HL-60/S4 treated with phorbol 12-myristate 13-acetate at 8.2 ng/mL for 4 days and 3 days (cell line): ENCODE measurements around the gene AHCTF1.
"Not testable (repeated sequence)": the region's sequence is repeated elsewhere in the genome, so short reads cannot be mapped to it uniquely, and the experiment has no call there.

Experiments used
- in situ Hi-C: fragments of 300-500 bp; cut with MboI; formaldehyde crosslinking; loops from 2 replicates; pipeline ENCODE4 v1.15.0; 2022; ENCODE audit warnings: low sequenced_read_pairs

AHCTF1 gene

DNA sequence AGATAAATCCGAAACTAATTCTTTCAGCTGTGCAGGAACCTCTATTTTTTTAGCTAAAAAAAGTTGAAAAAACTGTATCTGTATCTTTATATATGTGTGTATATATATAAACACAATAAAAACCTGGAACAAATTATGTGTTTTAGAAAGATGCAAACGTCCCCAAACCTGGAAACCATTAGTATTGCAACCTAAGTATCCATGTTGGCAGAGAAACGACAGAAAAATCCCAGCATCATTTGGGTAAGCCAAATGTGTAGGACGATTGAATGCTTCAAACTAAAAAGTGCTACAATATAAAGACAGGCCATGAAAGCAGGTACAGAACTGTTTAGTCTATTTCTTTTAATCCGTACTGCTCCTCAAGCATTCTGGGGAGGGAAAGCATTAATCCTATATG lies 87.9 kb downstream of the AHCTF1 start:
- in situ Hi-C loops: no loop called here

DNA sequence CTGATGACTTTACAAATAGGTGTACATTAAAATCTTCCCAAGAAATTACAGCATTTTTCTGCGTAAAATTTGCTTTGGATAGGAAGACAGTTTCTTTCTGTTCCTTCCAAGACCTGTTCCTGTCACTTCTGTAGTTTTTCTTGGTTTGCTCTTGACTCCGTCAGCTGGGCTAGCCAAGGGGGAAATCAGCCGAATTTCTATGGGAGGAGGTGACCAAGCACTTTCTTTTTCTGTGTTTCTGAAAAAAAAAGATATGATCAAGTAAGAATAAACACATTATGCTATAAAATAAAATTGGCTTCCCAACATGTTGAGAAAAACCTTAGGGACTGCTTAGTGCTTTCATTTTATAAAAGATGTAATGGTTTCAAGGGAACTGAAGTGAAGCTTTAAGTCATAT lies 91.0 kb downstream of the AHCTF1 start:
- in situ Hi-C loops: not testable (repeated sequence)

DNA sequence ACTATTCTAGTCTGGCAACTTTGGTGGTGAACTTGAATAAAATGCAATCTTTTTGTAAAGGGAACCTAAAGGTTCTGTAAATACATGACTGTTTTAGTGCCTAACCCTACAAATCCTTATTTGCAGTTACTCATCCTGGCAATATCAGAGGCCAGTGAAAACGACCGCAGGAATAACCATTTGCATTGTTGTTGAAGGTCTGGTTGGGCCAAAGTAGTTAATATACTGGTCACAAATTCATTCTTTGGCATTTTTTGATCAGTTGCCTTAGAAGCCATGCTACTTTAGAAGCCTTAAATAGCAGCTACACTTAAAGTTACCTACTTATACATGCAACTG lies 93.7 kb downstream of the AHCTF1 start:
- in situ Hi-C loops: no loop called here

DNA sequence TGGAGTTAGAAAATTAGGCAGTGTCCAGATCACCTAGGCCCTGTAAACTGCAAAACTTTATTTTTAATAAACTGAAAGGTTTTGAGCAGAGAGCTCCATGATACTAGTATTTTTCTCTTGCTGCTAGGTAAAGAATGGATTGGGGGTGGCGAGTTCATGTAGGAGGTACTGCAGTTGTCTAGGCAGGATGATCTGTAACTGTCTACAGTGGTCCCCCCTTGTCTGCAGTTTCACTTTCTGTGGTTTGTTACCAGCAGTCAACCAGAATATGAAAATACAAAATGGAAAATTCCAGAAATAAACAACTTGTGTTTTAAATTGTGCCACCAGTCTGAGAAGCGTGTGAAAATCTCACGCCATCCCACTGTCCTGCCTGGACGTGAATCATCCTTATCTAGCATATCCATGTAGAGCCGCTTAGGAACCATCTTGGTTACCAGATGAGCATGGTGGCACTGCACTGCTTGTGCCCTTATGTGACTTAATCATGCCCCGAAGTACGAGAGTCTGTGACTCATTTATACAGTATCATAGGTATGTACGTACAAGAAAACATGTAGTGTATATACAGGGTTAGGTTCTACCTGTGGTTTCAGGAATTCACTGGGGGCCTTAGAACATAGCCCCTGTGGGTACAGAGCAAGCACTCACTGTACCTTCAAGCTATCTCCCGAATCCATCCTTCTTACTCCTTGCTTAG lies 94.2 kb downstream of the AHCTF1 start:
- in situ Hi-C loops: no loop called here

DNA sequence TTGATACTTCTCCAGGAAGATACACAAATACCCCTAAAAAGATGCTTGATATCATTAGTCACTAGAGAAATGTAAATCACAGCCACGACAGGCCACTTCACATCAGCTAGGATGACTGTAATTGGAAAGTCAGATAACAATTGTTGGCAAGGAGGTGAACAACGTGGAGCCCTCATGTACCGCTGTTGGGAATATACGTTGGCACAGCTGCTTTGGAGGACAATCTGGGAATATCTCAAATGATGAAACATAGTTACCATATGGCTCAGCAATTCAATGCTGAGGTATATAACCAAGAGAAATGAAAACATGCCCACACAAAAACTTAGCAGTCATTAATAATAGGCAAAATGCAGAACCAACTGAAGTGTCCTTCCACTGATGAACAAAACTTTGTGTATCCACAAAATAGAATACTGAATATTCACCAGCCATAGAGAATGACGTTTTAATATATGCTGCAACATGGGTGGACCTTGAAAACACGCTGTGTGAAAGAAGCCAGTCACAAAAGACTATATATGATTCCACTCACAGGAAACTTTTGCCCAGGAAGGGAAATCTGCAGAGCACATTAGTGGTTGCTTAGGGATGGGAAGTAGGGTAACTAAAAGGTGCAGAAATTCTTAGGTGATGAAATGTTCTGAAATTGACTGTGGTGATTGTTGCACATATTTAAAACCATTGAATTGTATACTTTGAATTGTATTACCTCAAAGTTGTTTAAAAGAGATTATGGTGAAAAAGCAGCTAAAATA lies 95.4 kb downstream of the AHCTF1 start:
- in situ Hi-C loops: no loop called here

DNA sequence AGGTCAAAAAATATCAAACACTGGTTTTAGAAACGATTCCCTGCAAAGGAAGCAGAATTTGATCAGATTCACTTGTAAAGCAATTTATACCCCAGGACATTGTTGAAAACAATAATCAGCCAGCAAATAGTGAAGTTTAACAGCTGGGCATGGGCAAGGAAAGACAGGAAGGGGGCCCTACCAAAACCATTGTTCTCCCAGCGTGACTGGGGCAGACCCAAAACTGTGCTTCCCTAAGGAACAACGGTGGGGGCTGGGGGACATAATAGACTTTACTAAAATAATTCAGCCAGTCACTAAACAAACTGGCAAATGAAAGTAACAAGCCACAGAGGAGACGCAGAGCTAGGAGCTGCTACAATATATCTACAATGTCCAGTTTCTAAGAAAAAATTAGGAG lies 100.2 kb downstream of the AHCTF1 start:
- in situ Hi-C loops: no loop called here

DNA sequence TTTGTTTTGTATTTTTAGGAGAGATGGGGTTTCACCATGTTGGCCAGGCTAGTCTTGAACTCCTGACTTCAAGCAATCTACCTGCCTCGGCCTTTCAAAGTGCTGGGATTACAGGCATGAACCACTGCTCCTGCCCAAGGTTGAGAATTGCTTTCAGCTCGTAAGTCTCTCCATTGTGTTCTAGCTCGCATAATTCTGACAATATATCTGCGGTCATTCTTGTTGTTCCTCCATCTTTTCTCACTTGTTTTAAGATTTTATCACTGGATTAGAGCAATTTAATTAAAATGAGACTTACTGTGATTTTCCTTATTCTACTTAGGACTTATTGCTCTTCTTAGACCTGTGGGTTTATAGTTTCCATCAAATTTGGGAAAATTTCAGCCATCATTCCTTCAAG lies 102.9 kb downstream of the AHCTF1 start:
- in situ Hi-C loops: no loop called here

DNA sequence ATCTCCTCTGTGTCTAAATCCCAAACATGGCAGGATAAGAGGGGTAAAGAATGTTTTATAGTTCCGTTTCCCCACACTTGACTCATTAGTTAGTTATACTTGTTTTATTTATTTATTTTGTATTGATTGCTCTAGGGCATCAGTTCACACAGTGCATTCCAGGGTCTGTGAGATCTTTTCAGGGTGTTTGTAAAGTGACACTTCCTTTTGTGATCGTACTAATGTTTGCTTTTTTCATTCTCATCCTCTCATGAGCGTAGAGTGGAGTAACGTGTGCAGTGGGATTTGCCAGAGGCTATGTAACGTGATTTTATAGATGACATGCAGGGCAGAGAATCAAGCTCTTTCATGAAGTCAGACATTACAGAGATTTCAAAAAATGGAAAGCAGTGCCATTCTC lies 104.4 kb downstream of the AHCTF1 start:
- in situ Hi-C loops: no loop called here

DNA sequence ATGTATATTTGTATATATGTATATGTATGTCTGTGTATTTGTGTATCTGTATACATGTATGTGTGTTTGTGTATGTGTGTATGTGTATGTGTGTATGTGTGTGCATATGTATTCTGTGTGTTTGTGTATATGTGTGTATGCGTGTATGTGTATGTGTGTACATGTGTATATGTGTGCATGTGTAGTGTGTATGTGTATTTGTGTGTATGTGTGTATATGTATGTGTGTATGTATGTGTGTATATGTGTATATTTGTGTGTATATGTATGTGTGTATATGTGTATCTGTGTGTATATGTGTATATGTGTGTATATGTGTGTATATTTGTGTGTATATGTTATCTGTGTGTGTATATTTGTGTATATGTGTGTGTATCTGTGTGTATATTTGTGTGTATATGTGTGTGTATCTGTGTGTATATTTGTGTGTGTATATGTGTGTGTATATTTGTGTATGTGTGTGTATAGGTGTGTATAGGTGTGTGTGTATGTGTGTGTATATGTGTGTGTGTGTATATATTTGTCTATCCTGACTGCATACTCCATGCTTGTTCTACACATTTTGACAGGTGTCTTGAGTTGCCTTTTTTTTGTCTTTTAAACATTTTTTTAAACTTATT lies 106.1 kb downstream of the AHCTF1 start:
- in situ Hi-C loops: no loop called here

DNA sequence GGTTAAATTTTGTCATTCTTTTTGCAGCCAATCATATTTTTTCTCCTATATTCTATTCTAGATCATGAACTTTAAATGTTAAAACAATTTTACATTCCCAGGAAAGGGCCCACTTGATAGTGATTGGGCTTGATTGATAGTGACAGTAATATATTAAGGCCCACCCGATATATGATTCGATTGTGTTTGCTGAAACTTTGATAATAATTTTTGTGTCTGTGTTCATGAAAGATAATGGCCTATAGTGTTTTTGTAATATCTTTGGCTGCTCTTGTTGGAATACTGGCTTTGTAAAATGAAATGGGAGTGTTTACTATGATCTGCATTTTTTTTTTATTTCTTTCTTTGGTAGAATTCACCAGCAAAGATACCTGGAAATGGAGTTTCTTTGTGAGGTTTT lies 107.2 kb downstream of the AHCTF1 start:
- in situ Hi-C loops: no loop called here

DNA sequence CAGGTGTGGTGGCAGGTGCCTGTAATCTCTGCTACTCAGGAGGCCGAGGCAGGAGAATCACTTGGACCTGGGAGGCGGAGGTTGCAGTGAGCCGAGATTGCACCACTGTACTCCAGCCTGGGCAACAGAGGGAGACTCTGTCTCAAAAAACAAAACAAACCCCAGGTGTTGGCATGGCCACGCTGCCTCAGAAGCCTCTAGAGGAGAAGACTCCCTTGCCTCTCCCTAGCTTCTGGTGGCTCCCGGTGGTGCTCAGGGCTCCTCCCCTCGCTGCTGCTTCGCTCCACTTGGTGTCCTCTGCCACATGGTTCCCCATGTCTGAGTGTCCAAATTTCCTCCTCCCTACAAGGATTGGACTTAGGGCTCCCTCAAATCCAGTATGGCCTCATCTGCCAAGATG lies 109.6 kb downstream of the AHCTF1 start:
- in situ Hi-C loops: not testable (repeated sequence)

DNA sequence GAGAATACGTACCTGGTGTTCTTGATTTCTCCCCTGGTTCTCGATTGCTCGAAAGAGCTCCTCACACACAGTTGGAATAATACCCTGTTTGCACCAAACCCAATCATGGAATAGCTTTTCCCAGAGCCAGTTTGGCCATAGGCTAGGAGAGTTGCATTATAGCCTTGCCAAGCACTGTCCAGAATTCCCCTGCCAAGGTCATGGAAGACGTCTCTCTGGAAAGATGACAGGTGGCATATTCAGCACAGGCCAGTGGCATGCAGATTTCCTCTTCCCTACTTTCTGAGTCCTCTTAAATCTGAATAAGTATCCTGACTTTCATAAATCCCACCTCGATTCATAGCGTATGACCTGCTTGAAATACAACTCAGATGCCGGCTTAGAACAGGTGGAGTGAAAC lies 111.1 kb downstream of the AHCTF1 start:
- in situ Hi-C loops: no loop called here

DNA sequence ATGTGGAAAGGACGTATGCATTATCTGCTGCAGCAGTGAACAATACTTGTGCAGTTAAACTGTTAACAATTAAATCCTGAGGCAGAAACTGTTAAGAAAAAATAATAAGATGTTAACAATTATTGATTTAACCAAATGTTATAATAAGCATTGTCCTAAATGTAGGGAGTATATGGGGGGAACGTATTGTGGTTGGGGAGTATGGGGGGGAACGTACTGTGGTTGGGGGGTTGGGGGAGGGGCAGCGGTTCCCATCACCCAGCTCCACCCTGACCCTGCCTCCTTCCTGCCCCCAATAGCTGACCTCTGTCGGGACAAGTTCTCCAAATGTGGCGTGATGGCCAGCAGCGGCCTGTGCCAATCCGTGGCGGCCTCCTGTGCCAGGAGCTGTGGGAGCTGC lies 114.0 kb downstream of the AHCTF1 start:
- in situ Hi-C loops: not testable (repeated sequence)

DNA sequence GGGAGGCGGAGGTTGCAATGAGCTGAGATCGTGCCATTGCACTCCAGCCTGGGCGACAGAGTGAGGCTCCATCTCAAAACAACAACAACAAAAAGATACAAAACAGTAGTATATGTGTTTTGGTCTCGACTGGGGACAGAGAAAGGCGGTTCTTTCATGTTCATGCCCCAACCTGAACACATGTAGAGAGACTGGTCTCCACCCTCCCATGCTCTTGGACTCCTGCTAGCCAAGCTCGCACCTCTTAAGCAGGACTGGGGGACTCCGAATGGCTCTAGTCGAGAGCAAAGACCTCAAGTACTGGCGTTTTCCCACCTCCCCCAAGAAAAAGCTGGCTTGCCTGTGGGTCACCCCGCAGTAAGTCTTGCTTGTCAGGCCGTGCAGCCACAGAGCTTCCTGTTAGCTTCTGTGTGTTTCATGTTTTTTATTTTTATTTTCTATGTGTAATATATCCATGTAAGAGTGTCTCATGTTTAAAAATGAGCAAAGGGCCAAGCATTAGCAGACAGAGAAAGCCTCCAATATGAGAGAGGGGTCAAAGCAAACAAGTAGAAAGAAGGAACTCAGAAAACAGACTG lies 116.0 kb downstream of the AHCTF1 start:
- in situ Hi-C loops: no loop called here

DNA sequence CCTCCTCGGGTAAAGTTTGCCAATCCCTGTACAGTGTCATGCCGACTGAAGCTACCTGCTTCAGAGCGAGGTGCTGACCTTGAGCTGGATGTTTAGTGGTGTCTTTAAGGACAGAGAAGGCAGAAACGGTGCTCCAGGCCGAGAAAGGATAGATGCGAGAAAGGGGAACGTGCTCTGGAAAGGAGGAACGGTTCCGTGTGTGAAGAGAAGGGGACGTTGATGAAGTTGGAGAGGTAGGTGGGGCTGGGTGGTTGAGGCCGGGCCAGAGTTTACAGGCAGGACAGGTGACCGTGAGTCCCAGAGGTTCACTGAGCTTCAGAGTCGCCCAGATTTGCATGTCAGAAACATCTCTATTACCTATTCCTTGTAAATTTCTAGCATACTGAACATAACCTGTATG lies 116.9 kb downstream of the AHCTF1 start:
- in situ Hi-C loops: no loop called here

DNA sequence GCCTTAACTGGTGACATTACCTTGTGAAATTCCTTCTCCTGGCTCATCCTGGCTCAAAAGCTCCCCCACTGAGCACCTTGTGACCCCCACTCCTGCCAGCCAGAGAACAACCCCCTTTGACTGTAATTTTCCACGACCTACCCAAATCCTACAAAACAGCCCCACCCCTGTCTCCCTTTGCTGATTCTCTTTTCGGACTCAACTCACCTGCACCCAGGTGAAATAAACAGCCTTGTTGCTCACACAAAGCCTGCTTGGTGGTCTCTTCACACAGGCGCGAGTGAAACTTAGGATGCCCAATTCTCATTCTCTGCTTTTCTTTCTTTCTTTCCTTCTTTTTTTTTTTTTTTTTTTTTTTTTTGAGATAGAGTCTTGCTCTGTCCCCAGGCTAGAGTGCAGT lies 118.4 kb downstream of the AHCTF1 start:
- in situ Hi-C loops: not testable (repeated sequence)

DNA sequence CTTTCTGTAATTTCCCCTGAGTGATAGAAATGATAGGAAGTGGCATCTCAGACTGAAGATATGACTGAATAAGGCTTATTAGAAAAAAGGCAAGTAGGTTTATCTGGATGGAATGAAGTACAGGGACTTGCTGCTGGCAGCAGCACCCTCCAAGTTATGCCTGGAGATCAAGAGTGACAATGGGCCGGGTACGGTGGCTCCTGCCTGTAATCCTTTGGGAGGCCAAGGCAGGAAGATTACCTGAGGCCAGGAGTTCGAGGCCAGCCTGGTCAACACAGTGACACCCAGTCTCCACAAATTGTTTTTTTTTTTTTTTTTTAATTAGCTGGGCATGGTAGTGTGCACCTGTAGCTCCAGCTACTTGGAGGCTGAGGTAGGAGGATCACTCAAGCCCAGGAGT lies 119.8 kb downstream of the AHCTF1 start:
- in situ Hi-C loops: no loop called here

DNA sequence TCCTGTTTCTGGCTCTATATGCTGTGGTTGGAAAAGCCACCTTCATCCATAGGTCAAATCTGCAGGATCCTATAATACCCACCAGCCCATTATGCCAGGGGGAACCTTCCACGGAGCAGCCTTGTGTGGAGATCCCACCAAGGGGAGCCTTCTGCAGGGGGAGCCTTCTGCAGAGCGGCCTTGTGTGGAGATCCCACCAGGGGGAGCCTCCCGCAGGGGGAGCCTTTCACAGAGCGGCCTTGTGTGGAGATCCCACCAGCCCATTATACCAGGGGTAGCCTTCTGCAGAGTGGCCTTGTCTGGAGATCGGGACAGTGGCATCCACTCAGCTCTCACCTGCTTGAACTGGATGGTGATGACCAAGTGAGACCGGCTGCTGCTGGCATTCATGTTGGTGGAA lies 122.3 kb downstream of the AHCTF1 start:
- in situ Hi-C loops: no loop called here

DNA sequence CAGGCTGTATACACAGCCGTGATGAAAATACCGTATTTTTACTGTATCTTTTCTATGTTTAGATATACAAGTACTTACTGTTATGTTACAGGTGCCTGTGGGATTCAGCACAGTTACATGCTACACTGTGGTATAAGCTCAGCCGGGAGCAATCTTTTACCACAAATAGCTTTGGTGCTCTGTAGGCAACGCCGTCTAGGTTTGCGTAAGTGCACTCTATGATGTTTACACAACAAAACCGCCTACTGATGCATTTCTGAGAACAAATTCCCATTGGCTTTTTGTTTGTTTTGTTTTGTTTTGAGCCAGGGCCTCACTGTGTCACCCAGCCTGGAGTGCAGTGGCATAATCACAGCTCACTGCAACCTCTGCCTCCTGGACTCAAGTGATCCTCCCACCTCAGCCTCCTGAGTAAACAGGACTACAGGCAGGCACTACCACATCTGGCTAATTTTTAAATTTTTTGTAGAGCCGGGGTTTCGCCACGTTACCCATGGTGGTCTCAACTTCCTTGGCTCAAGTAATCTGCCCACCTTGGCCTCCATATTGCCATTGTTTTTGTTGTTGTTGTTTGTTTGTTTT lies 126.5 kb downstream of the AHCTF1 start:
- in situ Hi-C loops: no loop called here

DNA sequence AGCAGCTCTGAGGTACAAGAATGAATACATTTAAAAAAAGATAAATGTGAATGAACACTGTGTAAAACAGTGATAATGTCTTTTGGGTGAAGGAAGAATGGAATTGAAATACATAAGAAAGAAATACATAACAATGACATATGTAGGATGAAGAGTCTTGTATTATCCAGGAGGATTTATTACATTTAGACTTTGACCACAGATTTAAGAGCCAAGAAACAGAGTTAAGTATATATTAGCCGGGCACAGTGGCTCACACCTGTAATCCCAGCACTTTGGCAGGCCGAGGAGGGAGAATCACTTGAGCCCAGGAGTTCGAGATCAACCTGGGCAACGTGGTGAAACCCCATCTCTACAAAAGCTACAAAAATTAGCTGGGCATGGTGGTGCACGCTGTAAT lies 127.9 kb downstream of the AHCTF1 start:
- in situ Hi-C loops: no loop called here

DNA sequence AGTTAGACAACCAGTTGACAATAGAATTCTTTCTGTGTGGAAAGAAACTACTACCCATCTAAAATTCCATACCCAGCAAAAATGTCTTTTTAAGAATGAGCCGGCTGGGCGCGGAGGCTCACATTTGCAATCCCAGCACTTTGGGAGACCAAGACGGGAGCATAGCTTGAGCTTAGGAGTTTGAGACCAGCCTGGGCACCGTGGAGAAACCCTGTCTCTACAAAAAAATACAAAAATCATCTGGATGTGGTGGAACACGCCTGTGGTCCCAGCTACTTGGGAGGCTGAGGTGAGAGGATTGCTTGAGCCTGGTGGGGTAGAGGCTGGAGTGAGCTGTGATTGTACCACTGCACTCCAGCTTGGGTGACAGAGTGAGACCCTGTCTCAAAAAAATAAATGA lies 128.4 kb downstream of the AHCTF1 start:
- in situ Hi-C loops: no loop called here
